ENCODE measurements around the gene SYNE1.
A peak's percentile ranks its signal among the peaks of the same experiment; 100 is the strongest.
"Not testable (repeated sequence)": the region's sequence is repeated elsewhere in the genome, so short reads cannot be mapped to it uniquely, and the experiment has no call there.

The SYNE1 gene

DNA sequence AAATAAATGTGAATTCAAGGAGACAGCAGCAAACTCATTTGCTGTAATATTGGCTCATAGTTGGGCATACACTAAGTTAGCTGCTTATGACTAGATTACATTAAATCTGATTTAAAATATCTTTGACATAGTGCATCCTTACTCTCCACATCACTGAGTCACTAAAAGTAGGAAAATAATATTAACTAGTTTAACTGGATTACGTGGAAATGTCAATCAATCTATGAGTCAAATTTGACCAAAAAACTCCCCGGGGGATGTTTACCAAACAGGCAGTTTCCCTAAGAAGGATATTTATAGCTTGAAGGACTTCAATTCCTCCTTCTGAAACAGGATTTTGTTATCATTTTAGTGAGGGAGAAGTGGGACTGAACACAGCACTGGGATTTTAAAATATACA is 463.2 kb downstream of the SYNE1 start:
- no peak for DNase-seq

DNA sequence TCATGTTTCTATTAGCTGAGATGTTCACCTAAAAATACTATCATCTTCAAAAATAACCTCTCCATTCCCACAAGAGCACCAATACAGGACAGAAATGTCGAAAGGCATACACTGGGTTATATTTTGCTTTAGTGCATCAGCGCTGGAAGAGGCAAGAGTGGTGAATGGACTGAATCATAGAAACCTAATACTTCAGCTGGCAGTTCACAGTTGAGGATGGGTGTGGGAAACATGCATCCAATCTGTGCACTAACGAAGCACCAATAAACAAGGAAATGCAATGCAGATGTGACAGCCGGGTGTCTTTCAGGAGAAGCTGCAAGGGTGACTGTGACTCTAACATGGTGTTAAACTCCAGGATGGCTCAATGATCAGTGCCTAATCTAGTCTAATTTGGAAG is 463.8 kb downstream of the SYNE1 start:
- peak; percentile 10 for DNase-seq

GRCh38 chr6:152170702-152171667 is 466.2 kb downstream of the SYNE1 start:
- DNase-seq: no peak

DNA sequence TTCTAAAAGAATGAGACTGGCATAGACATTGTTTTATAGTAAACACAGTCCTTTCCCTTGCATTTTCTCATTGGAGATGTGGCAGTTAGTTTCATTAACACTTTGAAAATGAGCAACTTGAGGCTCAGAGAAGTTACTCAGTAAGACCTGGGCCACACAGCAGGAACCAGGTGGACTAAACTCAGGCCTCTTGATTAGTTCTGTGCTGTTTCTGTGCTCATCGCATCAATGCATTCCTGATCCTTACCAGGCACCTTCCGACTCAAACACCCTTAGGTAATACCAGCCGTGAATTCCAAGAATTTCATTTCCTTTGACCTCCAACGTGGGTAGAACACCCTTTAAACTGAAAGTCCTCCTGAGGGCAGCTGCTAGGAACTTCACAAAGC is 466.9 kb downstream of the SYNE1 start:
- no peak for DNase-seq

GRCh38 chr6:152167641-152168603 is 469.2 kb downstream of the SYNE1 start:
- no peak for DNase-seq

- DNase-seq: no peak
Measured at GRCh38 chr6:152166897-152167296, 470.3 kb downstream of the SYNE1 start.

- no peak for DNase-seq
Measured at GRCh38 chr6:152166497-152166896, 470.7 kb downstream of the SYNE1 start.

DNA sequence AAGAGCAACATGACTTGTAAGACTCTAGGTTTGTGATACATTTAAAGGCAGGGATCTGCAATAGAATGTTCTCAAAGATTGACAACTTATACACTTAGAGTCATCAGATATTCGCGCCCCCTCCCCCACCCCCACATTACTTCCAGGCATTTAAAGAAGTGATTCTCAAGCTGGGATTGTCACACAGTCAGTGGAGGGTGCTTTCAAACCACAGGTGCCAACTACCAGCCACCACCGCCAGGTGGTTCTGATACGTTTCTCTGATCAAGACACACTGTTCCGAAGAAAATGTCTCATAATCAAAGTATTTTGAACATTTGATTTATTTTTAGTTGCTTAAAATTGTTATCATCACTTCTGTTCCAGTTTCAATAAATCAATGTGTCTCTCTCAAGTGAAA is 472.2 kb downstream of the SYNE1 start:
- DNase-seq: no peak

GRCh38 chr6:152161501-152161900 is 475.7 kb downstream of the SYNE1 start:
- DNase-seq: peak; percentile 56

DNA sequence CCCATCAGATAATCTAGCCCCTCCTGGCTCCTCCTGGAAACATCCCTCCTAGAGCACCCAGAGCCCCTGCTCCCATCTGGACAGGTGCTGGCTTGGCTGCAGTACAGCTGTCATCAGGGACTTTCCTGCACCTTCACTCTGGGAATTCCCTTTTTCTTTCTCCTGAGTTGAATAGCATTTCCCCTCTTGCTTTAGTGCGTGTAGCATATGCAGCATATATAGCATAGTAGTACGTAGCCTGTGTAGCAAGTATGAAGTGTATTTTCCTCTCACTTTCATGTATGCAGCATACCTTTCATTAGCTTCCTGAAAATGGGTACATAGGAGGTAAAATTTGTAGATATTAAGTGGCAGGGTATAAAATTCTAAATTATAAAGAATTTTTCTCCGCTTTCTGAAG is 476.8 kb downstream of the SYNE1 start:
- DNase-seq: no peak

DNA sequence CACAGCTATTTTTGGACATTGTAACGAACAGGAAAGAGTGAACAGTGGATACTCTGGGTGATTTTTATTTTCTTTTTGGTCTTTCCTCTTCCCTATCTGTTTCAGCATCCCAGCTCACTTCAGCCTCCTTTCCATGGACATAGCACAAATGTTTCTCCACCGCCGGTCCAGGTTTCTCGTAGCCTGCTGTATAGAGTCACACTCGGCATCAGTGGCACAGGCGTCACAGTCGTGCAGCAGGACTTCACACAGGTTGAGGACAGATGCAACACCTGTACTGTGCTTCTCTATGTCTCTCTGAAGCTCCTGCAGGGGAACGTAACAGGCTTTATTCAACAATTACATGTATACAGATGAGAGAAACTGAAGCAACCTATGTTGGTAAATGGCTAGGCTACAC is 481.4 kb downstream of the SYNE1 start:
- DNase-seq: no peak

GRCh38 chr6:152154559-152155356 is 482.4 kb downstream of the SYNE1 start:
- DNase-seq: no peak

DNA sequence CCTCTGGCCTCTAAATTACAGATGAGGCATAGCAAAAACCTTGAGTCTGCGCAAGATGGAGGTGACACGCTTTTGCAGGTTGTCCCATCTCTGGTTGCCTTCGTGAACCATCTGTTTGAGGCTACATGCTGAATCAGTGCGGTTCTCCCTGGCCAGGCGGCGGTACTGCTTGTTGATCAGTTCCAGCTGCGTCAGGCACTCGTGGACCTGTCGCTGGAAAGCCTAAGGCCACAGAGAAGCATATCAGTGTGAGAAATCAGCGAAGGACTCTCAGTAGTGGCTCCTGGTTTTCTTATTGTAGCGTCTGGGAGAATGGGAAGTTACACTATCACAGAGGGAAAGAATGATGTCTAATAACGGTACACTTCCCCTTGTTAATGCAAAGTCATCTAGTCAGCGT is 485.2 kb downstream of the SYNE1 start:
- no peak for DNase-seq

GRCh38 chr6:152150196-152150595 is 487.0 kb downstream of the SYNE1 start:
- DNase-seq: peak; percentile 74

DNA sequence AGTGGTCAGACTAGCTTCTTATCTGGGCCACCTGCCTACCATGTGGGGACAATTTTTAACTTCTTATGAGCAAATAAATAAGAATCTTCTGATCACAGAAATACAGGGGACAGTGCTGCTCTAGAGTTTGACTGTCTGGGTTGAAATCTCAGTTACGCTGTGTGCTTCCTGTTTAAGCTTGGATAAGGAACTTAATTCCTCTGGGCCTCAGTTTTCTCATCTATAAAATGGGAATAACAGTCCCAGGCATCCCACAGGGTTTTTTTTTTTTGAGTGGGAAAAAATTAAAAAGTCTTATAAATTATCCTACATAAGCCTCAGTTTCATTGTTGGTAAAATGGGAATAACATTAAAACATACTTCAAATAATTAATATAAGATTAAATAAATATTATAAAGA is 488.8 kb downstream of the SYNE1 start:
- DNase-seq: no peak

- no peak for DNase-seq
Measured at GRCh38 chr6:152147269-152147668, 489.9 kb downstream of the SYNE1 start.

- peak; percentile 90 for DNase-seq
Measured at GRCh38 chr6:152146385-152146784, 490.8 kb downstream of the SYNE1 start.

DNA sequence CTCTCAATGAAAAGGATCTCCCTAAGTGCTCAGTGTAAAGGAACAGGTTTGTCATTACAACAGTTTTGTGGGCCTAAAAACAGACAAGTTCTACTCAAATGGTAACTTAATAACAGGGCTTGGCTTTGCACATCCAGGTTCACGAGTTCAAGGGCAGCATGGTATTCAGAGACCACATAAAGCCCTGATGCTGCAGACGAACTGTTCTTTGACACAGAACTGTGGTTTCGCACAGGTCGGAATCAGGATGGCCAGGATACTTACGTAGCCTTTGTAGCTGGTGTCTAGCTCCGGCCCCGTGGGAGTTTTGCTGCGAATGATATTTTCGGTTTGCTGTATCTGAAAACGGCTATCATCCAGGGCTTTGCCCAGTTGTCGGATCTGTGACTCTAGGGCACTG is 493.8 kb downstream of the SYNE1 start:
- no peak for DNase-seq

DNA sequence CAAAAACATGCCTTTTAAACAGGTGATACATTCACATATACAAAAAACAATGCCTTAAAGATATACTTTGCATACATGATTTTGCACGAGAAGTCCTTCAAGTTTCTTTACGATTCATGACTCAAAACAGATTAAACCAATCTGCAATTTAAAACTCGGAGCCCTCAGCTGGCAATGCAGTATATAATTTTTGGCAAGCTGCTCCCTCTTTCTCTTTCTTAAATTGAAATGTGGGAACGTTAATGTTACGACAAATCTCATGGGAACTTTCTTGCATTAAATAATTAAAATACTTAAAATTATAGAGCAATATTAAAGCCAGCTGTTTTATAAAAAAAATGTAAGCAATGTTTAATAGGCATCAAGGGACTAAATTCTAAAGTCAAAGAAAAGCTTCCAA is 495.1 kb downstream of the SYNE1 start:
- peak; percentile 78 for DNase-seq

GRCh38 chr6:152138344-152138743 is 498.8 kb downstream of the SYNE1 start:
- DNase-seq: not testable (repeated sequence)

GRCh38 chr6:152136449-152136825 is 500.7 kb downstream of the SYNE1 start:
- DNase-seq: no peak

DNA sequence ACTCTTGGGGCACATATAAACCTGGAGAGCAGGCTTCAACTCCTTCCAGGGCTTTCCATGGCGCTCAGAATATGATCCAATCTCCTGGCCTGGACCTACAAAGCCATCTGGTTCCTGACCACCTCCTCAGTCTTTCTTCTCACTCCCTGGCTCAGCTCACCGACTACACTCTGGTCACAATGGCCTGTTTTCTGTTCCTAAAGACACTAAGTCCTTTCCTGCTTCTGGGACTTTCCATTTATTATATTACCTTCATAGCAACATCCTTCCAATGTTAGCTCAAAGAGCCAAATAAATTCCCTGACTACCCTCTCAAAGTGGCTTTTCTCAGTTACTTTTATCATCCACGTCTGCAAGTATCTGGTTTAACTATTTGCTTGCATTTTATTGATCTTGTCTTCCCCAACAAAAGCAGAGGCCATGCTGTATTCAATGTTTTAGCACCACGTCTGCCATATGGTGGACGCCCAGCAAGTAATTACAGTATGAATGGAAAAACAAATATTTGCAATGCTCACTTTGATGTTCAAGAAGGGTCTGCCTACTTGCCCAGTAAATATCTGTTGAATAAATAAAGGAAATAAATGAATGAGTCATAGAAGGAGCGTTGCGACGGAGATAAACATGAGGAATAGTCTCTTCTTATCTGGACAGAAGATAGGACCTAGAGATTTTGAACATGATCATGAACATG is 501.3 kb downstream of the SYNE1 start:
- no peak for DNase-seq
